SU-DHL-6 (cell line): Measurements from ENCODE around the gene COQ2.

ENCODE experiments used
- EZH2phosphoT487 ChIP-seq: fragments of 200-600 bp; sonication (generic), shearing (Covaris generic); conservative IDR thresholded peaks from 2 replicates; pipeline ENCODE4 v1.6.1; 2018; ENCODE audit warnings: mild to moderate bottlenecking, antibody characterized with exemption, low read length, moderate library complexity, mixed read lengths
- TF ChIP-seq, protein P1 (sequence below): fragments of 200-600 bp; sonication (generic); IDR thresholded peaks from one replicate; pipeline ENCODE4 v1.5.1; 2017; ENCODE audit warnings: antibody characterized with exemption, mild to moderate bottlenecking, low read length, moderate library complexity; ENCODE audit not compliant: insufficient read depth, poor library complexity, severe bottlenecking

DNA sequence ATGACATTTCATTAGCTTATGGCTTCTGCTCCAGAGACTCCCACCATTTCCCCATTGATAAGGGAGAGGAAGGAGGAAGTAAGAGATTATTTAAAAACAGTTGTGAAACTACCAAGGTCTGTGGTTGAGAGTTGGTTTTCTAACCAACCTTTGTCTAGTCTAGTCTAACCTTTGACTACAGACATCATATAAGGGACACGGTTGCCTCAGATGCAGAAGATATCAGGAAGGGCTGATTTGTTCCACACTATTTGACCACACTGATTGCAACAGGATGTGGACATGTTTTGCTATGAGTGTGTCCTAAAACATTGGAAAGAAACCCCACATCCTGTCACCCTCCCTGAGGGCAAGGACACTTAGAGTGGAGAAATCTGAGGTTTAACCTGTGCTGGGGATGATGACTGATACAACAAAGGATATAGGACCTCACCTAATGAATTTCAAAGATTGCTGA lies 53.0 kb downstream of the COQ2 start:
- TF ChIP-seq, protein P1, sequence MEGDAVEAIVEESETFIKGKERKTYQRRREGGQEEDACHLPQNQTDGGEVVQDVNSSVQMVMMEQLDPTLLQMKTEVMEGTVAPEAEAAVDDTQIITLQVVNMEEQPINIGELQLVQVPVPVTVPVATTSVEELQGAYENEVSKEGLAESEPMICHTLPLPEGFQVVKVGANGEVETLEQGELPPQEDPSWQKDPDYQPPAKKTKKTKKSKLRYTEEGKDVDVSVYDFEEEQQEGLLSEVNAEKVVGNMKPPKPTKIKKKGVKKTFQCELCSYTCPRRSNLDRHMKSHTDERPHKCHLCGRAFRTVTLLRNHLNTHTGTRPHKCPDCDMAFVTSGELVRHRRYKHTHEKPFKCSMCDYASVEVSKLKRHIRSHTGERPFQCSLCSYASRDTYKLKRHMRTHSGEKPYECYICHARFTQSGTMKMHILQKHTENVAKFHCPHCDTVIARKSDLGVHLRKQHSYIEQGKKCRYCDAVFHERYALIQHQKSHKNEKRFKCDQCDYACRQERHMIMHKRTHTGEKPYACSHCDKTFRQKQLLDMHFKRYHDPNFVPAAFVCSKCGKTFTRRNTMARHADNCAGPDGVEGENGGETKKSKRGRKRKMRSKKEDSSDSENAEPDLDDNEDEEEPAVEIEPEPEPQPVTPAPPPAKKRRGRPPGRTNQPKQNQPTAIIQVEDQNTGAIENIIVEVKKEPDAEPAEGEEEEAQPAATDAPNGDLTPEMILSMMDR = no peak
- TF ChIP-seq EZH2phosphoT487 = no peak
